Spinal cord (tissue), 4 donors: ENCODE measurements around the gene HTRA1. TPM values are rescaled to one million over a fixed set of nuclear protein-coding genes. Genes with fewer than 3 reads are reported as not detected.

Experiments used
- polyA plus RNA-seq, 2 donors: library from polyadenylated mRNA; unstranded; fragments of 120-200 nt; gene quantifications; one replicate each; pipeline ENCODE4 v1.2.1, GENCODE V29; 2013; ENCODE audit not compliant: insufficient read length in 2 of 2
- small RNA-seq: library from RNA; depleted of rRNA; stranded (forward); fragments of <200 nt; gene quantifications from one replicate; pipeline ENCODE3, GENCODE V24; 2014; ENCODE audit warnings: low replicate concordance
- total RNA-seq, 2 donors: library from RNA; depleted of rRNA in 1 of 2; stranded (reverse); fragments of 120-200 nt in 1 of 2; fragments of >200 nt in 1 of 2; gene quantifications; one replicate each; pipeline versions ENCODE4 v1.2.3 to v1.2.4, GENCODE V29; 2013 to 2014

Gene HTRA1
- total and polyA plus RNA-seq, 4 donors, result 150 to 243 (median 170) TPM

Small RNA genes lying within 50 kb of the gene (small RNA-seq; reads per million reads assigned to genes)
- not detected for gene MIR3941

Other genes with a start within 250 kb of the HTRA1 start
- gene BTBD16, start 190.3 kb upstream of the HTRA1 start, total RNA-seq, result under 1 TPM; 0.59 to 0.99 TPM
- 1 to 10 TPM; 1.8 to 2.5 TPM for gene BTBD16, start 190.3 kb upstream of the HTRA1 start, polyA plus RNA-seq
- 100 to 1,000 TPM in 1 of 2 donors, 10 to 100 TPM in 1; 43.4 to 119 TPM for gene PLEKHA1, start 86.8 kb upstream of the HTRA1 start, total RNA-seq
- 100 to 1,000 TPM; 101 to 112 TPM for gene PLEKHA1, start 86.8 kb upstream of the HTRA1 start, polyA plus RNA-seq
- not detected for gene ARMS2, start 6.9 kb upstream of the HTRA1 start, total RNA-seq
- under 1 TPM; 0.26 to 0.52 TPM for gene ARMS2, start 6.9 kb upstream of the HTRA1 start, polyA plus RNA-seq
- under 1 TPM; 0.10 to 0.11 TPM for gene DMBT1, start 99.2 kb downstream of the HTRA1 start, total RNA-seq
- gene DMBT1, start 99.2 kb downstream of the HTRA1 start, polyA plus RNA-seq, result under 1 TPM; 0.16 to 0.18 TPM
- gene C10orf120, start 238.3 kb downstream of the HTRA1 start, total RNA-seq, result not detected
- gene C10orf120, start 238.3 kb downstream of the HTRA1 start, polyA plus RNA-seq, result not detected